K562 (cell line): ENCODE data around the gene ANO7. TPM values are rescaled to one million over a fixed set of nuclear protein-coding genes. Genes with fewer than 3 reads are reported as not detected.

Experiments used
- KDM5B ChIP-seq: fragments of 200-600 bp; sonication (generic); IDR thresholded peaks from 2 replicates; pipeline ENCODE4 v1.6.1; 2012; ENCODE audit warnings: low read depth, mild to moderate bottlenecking, moderate library complexity, low read length, control low read depth, inconsistent platforms; ENCODE audit not compliant: insufficient replicate concordance
- NFYB ChIP-seq: IDR thresholded peaks from 2 replicates; pipeline ENCODE4 v1.6.1; 2011; ENCODE audit warnings: mild to moderate bottlenecking, moderate library complexity; ENCODE audit not compliant: insufficient read length; ENCODE audit errors: extremely low read depth
- NR2F6 ChIP-seq: fragments of 450-650 bp; formaldehyde crosslinking; IDR thresholded peaks from 2 replicates; pipeline ENCODE4 v1.4.0; 2020; ENCODE audit warnings: mild to moderate bottlenecking
- RFX1 ChIP-seq: fragments of 450-650 bp; IDR thresholded peaks from 2 replicates; pipeline ENCODE4 v1.6.1; 2016; ENCODE audit warnings: mild to moderate bottlenecking, moderate library complexity
- TAF15 ChIP-seq: fragments of 200-400 bp; formaldehyde crosslinking; IDR thresholded peaks from 2 replicates; pipeline ENCODE4 v1.6.1; 2017; ENCODE audit warnings: mild to moderate bottlenecking, low read depth, low read length, moderate library complexity
- ZNF384 ChIP-seq: IDR thresholded peaks from 2 replicates; pipeline ENCODE4 v1.6.1; 2012; ENCODE audit warnings: low read depth, low read length, improper control_type of control experiment
- ZNF507 ChIP-seq: conservative IDR thresholded peaks from 2 replicates; pipeline ENCODE4 v1.6.1; 2017; ENCODE audit warnings: missing genetic modification characterization, missing compliant biosample characterization
- polyA plus RNA-seq, 8 experiments: library from polyadenylated mRNA; depleted of rRNA in 4 of 8; stranded (reverse) in 5 of 8; unstranded in 3 of 8; fragments of >200 nt; fragmentation: Nextera tagmentation in 2 of 8; fragmentation: Illumina TruSeq in 1 of 8; extraction: Ambion mirVana in 2 of 8; extraction: Trizol in 1 of 8; gene quantifications; 2 replicates each; pipeline versions ENCODE4 v1.2.1 to v1.2.3, GENCODE V29; 2011 to 2014; ENCODE audit warnings: inconsistent platforms in 1 of 8, missing spikeins in 1 of 8
- total RNA-seq, 7 experiments: library from RNA; depleted of rRNA in 6 of 7; stranded (reverse); fragments of >200 nt in 6 of 7; fragmentation: Illumina TruSeq in 2 of 7; extraction: Trizol in 2 of 7; gene quantifications; 2 replicates each; pipeline versions ENCODE4 v1.2.1 to v1.2.3, GENCODE V29; 2011 to 2021; ENCODE audit warnings: low replicate concordance in 1 of 7
- TF ChIP-seq, protein P1 (sequence below): fragments of 450-650 bp; IDR thresholded peaks from 2 replicates; pipeline ENCODE4 v1.6.1; 2018; ENCODE audit not compliant: partially characterized antibody
- TF ChIP-seq, protein P2 (sequence below), 2 experiments: IDR thresholded peaks; 2 replicates each; pipeline ENCODE4 v1.6.1; 2012; ENCODE audit warnings: improper control_type of control experiment in 2 of 2, low read depth in 2 of 2, low read length in 2 of 2, borderline replicate concordance in 1 of 2
- TF ChIP-seq, protein P3 (sequence below), 2 experiments: fragments of 450-650 bp; IDR thresholded peaks; 2 replicates each; pipeline ENCODE4 v1.6.1; 2018; ENCODE audit warnings: mild to moderate bottlenecking in 2 of 2, low read depth in 1 of 2; ENCODE audit not compliant: partially characterized antibody in 2 of 2
- TF ChIP-seq, protein P4 (sequence below), 3 experiments: IDR thresholded peaks in 2 of 3; conservative IDR thresholded peaks in 1 of 3; 2 replicates each; pipeline ENCODE4 v1.5.1; 2011 to 2012; ENCODE audit warnings: low read length in 3 of 3, mild to moderate bottlenecking in 3 of 3, control low read depth in 2 of 3, improper control_type of control experiment in 1 of 3, inconsistent platforms in 1 of 3, low read depth in 1 of 3, mixed read lengths in 1 of 3, moderate library complexity in 1 of 3; ENCODE audit not compliant: insufficient read depth in 2 of 3
- TF ChIP-seq, protein P5 (sequence below): fragments of 250-450 bp; sonication (Bioruptor Pico); IDR thresholded peaks from 2 replicates; pipeline ENCODE4 v1.5.0; 2021

ANO7 gene
- total and polyA plus RNA-seq, 9 of the 15 experiments (the other 6 are each of a cell fraction or from before 2014, with no cell fraction given): 0.28 to 5.1 (median 1.1) TPM

DNA sequence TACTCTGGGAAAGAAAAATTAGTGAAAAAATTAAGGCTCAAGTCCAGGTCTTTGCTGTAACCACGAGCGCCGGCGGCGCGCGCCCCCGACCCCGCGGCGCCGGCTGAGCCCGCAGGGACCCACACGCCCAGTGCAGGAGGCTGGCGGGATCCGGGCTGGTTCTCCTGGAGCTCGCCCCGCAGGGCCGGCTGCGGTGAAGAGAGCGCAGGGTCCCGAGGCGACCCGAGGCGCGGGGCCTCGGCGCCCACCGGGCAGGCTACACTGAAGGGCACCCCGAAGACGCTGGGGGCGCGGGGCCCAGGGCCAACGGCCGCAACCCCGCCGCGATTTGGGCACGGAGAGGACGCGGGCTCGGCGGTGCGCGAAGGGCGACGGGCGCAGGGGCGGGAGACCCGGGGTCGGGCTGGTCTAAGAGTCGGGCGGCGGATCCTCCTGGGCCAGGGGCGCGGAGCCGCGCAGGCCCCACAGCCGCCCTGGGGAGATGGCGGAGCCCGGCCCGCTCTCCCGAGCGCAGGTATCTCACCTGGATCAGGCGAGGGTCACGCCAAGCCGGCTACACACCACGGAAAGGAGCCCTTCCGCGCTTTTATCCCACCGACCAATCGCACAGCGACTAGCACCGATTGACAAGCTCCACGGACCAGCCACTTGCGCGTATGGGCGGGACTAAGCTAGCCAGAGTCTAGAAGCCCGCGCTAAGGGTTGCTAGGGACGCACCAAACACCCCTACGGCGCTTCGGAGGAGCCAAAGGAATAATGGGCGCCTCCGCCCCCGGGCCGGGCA, 39.4 kb upstream of the ANO7 start, which contains the start of gene PASK (continued):
- TF ChIP-seq, protein P1, sequence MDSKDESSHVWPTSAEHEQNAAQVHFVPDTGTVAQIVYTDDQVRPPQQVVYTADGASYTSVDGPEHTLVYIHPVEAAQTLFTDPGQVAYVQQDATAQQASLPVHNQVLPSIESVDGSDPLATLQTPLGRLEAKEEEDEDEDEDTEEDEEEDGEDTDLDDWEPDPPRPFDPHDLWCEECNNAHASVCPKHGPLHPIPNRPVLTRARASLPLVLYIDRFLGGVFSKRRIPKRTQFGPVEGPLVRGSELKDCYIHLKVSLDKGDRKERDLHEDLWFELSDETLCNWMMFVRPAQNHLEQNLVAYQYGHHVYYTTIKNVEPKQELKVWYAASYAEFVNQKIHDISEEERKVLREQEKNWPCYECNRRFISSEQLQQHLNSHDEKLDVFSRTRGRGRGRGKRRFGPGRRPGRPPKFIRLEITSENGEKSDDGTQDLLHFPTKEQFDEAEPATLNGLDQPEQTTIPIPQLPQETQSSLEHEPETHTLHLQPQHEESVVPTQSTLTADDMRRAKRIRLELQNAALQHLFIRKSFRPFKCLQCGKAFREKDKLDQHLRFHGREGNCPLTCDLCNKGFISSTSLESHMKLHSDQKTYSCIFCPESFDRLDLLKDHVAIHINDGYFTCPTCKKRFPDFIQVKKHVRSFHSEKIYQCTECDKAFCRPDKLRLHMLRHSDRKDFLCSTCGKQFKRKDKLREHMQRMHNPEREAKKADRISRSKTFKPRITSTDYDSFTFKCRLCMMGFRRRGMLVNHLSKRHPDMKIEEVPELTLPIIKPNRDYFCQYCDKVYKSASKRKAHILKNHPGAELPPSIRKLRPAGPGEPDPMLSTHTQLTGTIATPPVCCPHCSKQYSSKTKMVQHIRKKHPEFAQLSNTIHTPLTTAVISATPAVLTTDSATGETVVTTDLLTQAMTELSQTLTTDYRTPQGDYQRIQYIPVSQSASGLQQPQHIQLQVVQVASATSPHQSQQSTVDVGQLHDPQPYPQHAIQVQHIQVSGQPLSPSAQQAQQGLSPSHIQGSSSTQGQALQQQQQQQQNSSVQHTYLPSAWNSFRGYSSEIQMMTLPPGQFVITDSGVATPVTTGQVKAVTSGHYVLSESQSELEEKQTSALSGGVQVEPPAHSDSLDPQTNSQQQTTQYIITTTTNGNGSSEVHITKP: peak; percentile 45
- TF ChIP-seq, protein P2, sequence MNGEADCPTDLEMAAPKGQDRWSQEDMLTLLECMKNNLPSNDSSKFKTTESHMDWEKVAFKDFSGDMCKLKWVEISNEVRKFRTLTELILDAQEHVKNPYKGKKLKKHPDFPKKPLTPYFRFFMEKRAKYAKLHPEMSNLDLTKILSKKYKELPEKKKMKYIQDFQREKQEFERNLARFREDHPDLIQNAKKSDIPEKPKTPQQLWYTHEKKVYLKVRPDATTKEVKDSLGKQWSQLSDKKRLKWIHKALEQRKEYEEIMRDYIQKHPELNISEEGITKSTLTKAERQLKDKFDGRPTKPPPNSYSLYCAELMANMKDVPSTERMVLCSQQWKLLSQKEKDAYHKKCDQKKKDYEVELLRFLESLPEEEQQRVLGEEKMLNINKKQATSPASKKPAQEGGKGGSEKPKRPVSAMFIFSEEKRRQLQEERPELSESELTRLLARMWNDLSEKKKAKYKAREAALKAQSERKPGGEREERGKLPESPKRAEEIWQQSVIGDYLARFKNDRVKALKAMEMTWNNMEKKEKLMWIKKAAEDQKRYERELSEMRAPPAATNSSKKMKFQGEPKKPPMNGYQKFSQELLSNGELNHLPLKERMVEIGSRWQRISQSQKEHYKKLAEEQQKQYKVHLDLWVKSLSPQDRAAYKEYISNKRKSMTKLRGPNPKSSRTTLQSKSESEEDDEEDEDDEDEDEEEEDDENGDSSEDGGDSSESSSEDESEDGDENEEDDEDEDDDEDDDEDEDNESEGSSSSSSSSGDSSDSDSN (IDR thresholded peaks at IDR 0.05; ENCODE audit: borderline replicate concordance in 1 of 2, low read depth in 2 of 2, low read length in 2 of 2): peak; percentile 20 to 26; a peak in 1 of 4 replicates
- TF ChIP-seq, protein P3, sequence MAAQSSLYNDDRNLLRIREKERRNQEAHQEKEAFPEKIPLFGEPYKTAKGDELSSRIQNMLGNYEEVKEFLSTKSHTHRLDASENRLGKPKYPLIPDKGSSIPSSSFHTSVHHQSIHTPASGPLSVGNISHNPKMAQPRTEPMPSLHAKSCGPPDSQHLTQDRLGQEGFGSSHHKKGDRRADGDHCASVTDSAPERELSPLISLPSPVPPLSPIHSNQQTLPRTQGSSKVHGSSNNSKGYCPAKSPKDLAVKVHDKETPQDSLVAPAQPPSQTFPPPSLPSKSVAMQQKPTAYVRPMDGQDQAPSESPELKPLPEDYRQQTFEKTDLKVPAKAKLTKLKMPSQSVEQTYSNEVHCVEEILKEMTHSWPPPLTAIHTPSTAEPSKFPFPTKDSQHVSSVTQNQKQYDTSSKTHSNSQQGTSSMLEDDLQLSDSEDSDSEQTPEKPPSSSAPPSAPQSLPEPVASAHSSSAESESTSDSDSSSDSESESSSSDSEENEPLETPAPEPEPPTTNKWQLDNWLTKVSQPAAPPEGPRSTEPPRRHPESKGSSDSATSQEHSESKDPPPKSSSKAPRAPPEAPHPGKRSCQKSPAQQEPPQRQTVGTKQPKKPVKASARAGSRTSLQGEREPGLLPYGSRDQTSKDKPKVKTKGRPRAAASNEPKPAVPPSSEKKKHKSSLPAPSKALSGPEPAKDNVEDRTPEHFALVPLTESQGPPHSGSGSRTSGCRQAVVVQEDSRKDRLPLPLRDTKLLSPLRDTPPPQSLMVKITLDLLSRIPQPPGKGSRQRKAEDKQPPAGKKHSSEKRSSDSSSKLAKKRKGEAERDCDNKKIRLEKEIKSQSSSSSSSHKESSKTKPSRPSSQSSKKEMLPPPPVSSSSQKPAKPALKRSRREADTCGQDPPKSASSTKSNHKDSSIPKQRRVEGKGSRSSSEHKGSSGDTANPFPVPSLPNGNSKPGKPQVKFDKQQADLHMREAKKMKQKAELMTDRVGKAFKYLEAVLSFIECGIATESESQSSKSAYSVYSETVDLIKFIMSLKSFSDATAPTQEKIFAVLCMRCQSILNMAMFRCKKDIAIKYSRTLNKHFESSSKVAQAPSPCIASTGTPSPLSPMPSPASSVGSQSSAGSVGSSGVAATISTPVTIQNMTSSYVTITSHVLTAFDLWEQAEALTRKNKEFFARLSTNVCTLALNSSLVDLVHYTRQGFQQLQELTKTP (IDR thresholded peaks at IDR 0.05; ENCODE audit: low read depth in 1 of 2, partially characterized antibody in 2 of 2): no peak
- TF ChIP-seq ZNF507 (tag) (no peak), KDM5B (no peak), ZNF384 (no peak), NFYB (peak; percentile 80), TAF15 (no peak), NR2F6 (CRISPR knock-in tag) (no peak), RFX1 (peak; percentile 89)
- TF ChIP-seq, protein P4, sequence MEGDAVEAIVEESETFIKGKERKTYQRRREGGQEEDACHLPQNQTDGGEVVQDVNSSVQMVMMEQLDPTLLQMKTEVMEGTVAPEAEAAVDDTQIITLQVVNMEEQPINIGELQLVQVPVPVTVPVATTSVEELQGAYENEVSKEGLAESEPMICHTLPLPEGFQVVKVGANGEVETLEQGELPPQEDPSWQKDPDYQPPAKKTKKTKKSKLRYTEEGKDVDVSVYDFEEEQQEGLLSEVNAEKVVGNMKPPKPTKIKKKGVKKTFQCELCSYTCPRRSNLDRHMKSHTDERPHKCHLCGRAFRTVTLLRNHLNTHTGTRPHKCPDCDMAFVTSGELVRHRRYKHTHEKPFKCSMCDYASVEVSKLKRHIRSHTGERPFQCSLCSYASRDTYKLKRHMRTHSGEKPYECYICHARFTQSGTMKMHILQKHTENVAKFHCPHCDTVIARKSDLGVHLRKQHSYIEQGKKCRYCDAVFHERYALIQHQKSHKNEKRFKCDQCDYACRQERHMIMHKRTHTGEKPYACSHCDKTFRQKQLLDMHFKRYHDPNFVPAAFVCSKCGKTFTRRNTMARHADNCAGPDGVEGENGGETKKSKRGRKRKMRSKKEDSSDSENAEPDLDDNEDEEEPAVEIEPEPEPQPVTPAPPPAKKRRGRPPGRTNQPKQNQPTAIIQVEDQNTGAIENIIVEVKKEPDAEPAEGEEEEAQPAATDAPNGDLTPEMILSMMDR (IDR thresholded peaks at IDR 0.05 in 2 of 3, conservative IDR thresholded peaks at IDR 0.05 in 1 of 3; ENCODE audit: insufficient read depth in 2 of 3, low read depth in 1 of 3, low read length in 3 of 3): no peak
- TF ChIP-seq, protein P5, sequence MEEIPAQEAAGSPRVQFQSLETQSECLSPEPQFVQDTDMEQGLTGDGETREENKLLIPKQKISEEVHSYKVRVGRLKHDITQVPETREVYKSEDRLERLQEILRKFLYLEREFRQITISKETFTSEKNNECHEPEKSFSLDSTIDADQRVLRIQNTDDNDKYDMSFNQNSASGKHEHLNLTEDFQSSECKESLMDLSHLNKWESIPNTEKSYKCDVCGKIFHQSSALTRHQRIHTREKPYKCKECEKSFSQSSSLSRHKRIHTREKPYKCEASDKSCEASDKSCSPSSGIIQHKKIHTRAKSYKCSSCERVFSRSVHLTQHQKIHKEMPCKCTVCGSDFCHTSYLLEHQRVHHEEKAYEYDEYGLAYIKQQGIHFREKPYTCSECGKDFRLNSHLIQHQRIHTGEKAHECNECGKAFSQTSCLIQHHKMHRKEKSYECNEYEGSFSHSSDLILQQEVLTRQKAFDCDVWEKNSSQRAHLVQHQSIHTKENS: no peak
